GM12892 (cell line): ENCODE data around the gene BBS4.

Experiments used
- POLR2A ChIP-seq: IDR thresholded peaks from 2 replicates; pipeline ENCODE4 v1.6.1; 2011; ENCODE audit warnings: low read depth, low read length, control low read depth
- POLR2AphosphoS5 ChIP-seq: IDR thresholded peaks from 2 replicates; pipeline ENCODE4 v1.6.1; 2011; ENCODE audit warnings: low read depth, low read length, control low read depth
- TAF1 ChIP-seq: IDR thresholded peaks from 2 replicates; pipeline ENCODE4 v1.6.1; 2011; ENCODE audit warnings: low read depth, mild to moderate bottlenecking, control low read depth, low read length, borderline replicate concordance

GRCh38 chr15:72771329-72771725, 85.3 kb downstream of the BBS4 start:
- TF ChIP-seq POLR2AphosphoS5 (no peak), POLR2A (no peak), TAF1 (no peak)
